BE2C (cell line): ENCODE measurements around the gene KLHL28.
A peak's percentile ranks its signal among the peaks of the same experiment; 100 is the strongest.

Source experiments
- DNase-seq: peaks from one replicate; pipeline ENCODE4 v3.0.0-alpha.2; 2020
- H3K27me3 ChIP-seq: fragments of 250-450 bp; sonication (Bioruptor Pico); 2 replicates; pipeline ENCODE4 v1.5.1; 2020; ENCODE audit warnings: mild to moderate bottlenecking
- H3K36me3 ChIP-seq: fragments of 250-450 bp; sonication (Bioruptor Pico); 2 replicates; pipeline ENCODE4 v1.5.1; 2020; ENCODE audit warnings: mild to moderate bottlenecking
- H3K4me1 ChIP-seq: fragments of 250-450 bp; sonication (Bioruptor Pico); 2 replicates; pipeline ENCODE4 v1.5.1; 2020
- H3K4me3 ChIP-seq: 2 replicates; pipeline ENCODE4 v1.5.1; 2011; ENCODE audit warnings: low read depth, low read length
- H3K9me3 ChIP-seq: fragments of 250-450 bp; sonication (Bioruptor Pico); 2 replicates; pipeline ENCODE4 v1.5.1; 2020
- CTCF ChIP-seq: IDR thresholded peaks from 2 replicates; pipeline ENCODE4 v1.5.1; 2012; ENCODE audit warnings: mild to moderate bottlenecking, low read depth, low read length

Gene KLHL28

DNA sequence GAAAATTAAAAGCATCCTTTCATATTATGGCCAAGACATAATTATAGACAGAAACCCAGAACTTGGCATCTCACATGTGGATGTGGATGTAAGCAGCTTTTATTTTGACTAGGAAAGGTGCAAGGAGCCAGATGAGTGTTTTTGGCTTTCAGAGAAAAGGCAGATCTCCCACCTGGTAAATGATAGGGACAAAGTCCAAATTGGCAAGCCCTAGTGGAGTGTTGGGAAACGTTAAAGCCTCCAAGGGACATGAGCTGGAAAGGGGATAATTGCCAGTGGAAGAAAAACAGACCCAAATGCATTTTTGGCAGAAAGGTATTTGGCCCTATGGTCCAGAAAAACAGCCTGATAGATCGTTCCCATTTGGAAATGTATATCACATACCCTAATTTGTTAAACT is 60.1 kb downstream of the KLHL28 start:
- no peak for DNase-seq
- Histone ChIP-seq H3K36me3 (no peaks in the 10 kb centered on the region), H3K4me3 (no peak overlapping the region), H3K4me1 (no peaks in the 10 kb centered on the region), H3K9me3 (no peaks in the 10 kb centered on the region), H3K27me3 (no peaks in the 10 kb centered on the region)
- no peak for TF ChIP-seq CTCF

DNA sequence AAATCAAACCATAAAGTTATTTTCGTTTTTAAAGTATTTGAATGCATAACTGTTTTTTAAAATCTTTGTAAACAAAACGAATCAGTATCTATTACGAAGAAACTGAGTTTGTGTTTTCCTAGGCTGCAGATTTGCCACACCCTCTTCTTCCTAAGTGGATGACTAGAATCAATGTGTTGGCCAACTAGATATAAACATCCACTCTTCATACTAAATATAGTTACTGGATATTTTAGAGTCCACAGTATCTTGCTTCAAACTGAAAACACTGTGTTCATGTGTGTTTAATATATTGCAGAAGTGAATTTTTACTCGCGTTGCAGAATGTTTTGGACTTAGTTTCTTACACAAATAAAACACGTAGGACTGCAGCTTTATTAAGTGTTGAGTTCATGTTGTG is 63.2 kb downstream of the KLHL28 start:
- no peak for TF ChIP-seq CTCF
- Histone ChIP-seq H3K9me3 (no peaks in the 10 kb centered on the region), H3K4me1 (no peaks in the 10 kb centered on the region), H3K4me3 (no peak overlapping the region), H3K36me3 (no peaks in the 10 kb centered on the region), H3K27me3 (no peaks in the 10 kb centered on the region)
- no peak for DNase-seq

GRCh38 chr14:44897845-44898151 is 63.9 kb downstream of the KLHL28 start:
- no peaks in the 10 kb centered on the region for H3K4me1 ChIP-seq
- H3K27me3 ChIP-seq: no peaks in the 10 kb centered on the region
- no peak for DNase-seq
- TF ChIP-seq CTCF: no peak
- H3K9me3 ChIP-seq: no peaks in the 10 kb centered on the region
- peak overlapping the region; percentile 63 for H3K4me3 ChIP-seq
- no peaks in the 10 kb centered on the region for H3K36me3 ChIP-seq

GRCh38 chr14:44897041-44897844 is 64.5 kb downstream of the KLHL28 start:
- Histone ChIP-seq H3K4me1 (no peaks in the 10 kb centered on the region), H3K4me3 (peak overlapping the region; percentile 63), H3K36me3 (no peaks in the 10 kb centered on the region), H3K27me3 (no peaks in the 10 kb centered on the region), H3K9me3 (no peaks in the 10 kb centered on the region)
- no peak for TF ChIP-seq CTCF
- peak; percentile 99 for DNase-seq

- Histone ChIP-seq H3K27me3 (no peaks in the 10 kb centered on the region), H3K4me1 (no peaks in the 10 kb centered on the region), H3K4me3 (peak overlapping the region; percentile 33), H3K36me3 (no peaks in the 10 kb centered on the region), H3K9me3 (no peaks in the 10 kb centered on the region)
- DNase-seq: no peak
- no peak for TF ChIP-seq CTCF
Observed at GRCh38 chr14:44896275-44897040, 65.3 kb downstream of the KLHL28 start.

GRCh38 chr14:44895716-44896115 is 66.0 kb downstream of the KLHL28 start:
- DNase-seq: no peak
- Histone ChIP-seq H3K27me3 (no peaks in the 10 kb centered on the region), H3K36me3 (no peaks in the 10 kb centered on the region), H3K9me3 (no peaks in the 10 kb centered on the region), H3K4me1 (no peaks in the 10 kb centered on the region), H3K4me3 (no peak overlapping the region)
- no peak for TF ChIP-seq CTCF
